ENCODE measurements around the gene SFT2D2.

GRCh38 chr1:168256164-168256563 is 30.4 kb downstream of the SFT2D2 start:
- TF ChIP-seq CTCF (IDR thresholded peaks at IDR 0.05), result no peak
- TF ChIP-seq EP300 (IDR thresholded peaks at IDR 0.05), result no peak
- no peak for TF ChIP-seq POLR2AphosphoS5 (IDR thresholded peaks at IDR 0.05)
- TF ChIP-seq POLR2A (IDR thresholded peaks at IDR 0.05), result no peak

Data from suprapubic skin (tissue), 4 donors.